Tibial nerve (tissue), 4 donors: ENCODE results near the gene FBXL16. TPM values are rescaled to one million over a fixed set of nuclear protein-coding genes. Genes with fewer than 3 reads are reported as not detected.

Source experiments
- DNase-seq, 2 donors: peaks; one replicate each; pipeline ENCODE4 v3.0.0-alpha.2; 2019; ENCODE audit warnings: low spot score in 2 of 2
- H3K27ac ChIP-seq, 4 donors: fragments of 200-600 bp; sonication (generic) in 3 of 4; one replicate each; pipeline ENCODE4 v1.5.1; 2017 to 2019; ENCODE audit warnings: mild to moderate bottlenecking in 1 of 4
- H3K27me3 ChIP-seq, 2 donors: fragments of 200-600 bp; sonication (generic) in 1 of 2; one replicate each; pipeline versions ENCODE4 v1.5.1 to v1.6.0; 2017 to 2019
- H3K36me3 ChIP-seq, 3 donors: fragments of 200-600 bp; sonication (generic); one replicate each; pipeline ENCODE4 v1.5.1; 2018 to 2019
- H3K4me1 ChIP-seq, 4 donors: fragments of 200-600 bp; sonication (generic) in 3 of 4; one replicate each; pipeline ENCODE4 v1.5.1; 2017 to 2019
- H3K4me3 ChIP-seq, 4 donors: fragments of 200-600 bp; sonication (generic) in 3 of 4; one replicate each; pipeline ENCODE4 v1.5.1; 2017 to 2019; ENCODE audit warnings: mild to moderate bottlenecking in 1 of 4, moderate library complexity in 1 of 4
- H3K9me3 ChIP-seq, 4 donors: fragments of 200-600 bp; sonication (generic) in 3 of 4; one replicate each; pipeline ENCODE4 v1.5.1; 2017 to 2019
- EP300 ChIP-seq, 2 donors: sonication (generic); formaldehyde crosslinking; IDR thresholded peaks; one replicate each; pipeline ENCODE4 v1.6.1; 2017; ENCODE audit warnings: antibody characterized with exemption in 2 of 2, mild to moderate bottlenecking in 1 of 2
- POLR2A ChIP-seq, 2 donors: fragments of 450-650 bp; IDR thresholded peaks; one replicate each; pipeline ENCODE4 v1.6.1; 2017; ENCODE audit warnings: antibody characterized with exemption in 2 of 2, mild to moderate bottlenecking in 2 of 2, moderate library complexity in 2 of 2
- WGBS, 2 donors: methylation state at CpG; one replicate each; pipeline ENCODE4 v1.1.5; 2018; 5-methylcytosine and 5-hydroxymethylcytosine counted together
- total RNA-seq, 4 donors: library from RNA; depleted of rRNA; stranded (reverse); fragments of >200 nt; gene quantifications; one replicate each; pipeline ENCODE4 v1.1.0, GENCODE V29; 2016
- TF ChIP-seq, protein P1 (sequence below), 5 experiments: fragments of 200-600 bp in 3 of 5; fragments of 450-650 bp in 2 of 5; sonication (generic) in 3 of 5; IDR thresholded peaks; one replicate each; pipeline ENCODE4 v1.5.1; 2016 to 2019; ENCODE audit warnings: antibody characterized with exemption in 5 of 5, mild to moderate bottlenecking in 3 of 5, moderate library complexity in 2 of 5

The FBXL16 gene
- total RNA-seq, 4 donors from 2014 or later = 1.5 to 5.7 (median 3.5) TPM

DNA sequence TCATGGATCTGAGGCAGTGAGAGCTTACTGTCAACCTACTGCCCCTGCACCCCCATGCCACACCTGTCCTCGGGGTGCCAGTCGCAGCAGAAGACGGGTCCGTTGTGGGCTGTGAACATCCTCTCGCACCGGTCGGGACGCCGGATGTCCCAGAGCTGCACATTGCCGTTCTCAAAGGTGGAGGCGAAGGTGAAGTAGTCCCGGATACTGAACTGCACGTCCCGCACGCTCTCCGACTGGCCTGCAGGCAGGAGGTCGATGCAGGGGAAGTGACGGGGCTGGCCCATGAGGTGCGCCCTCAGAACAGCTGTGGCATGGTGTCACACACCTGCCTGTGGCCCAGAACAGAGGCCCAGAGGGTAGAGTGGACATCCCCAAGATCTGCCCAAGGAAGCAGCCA is 18.1 kb downstream of the FBXL16 start:
- H3K4me3 ChIP-seq = no peak overlapping the region
- no peak for TF ChIP-seq POLR2A (IDR thresholded peaks at IDR 0.05)
- TF ChIP-seq, protein P1, sequence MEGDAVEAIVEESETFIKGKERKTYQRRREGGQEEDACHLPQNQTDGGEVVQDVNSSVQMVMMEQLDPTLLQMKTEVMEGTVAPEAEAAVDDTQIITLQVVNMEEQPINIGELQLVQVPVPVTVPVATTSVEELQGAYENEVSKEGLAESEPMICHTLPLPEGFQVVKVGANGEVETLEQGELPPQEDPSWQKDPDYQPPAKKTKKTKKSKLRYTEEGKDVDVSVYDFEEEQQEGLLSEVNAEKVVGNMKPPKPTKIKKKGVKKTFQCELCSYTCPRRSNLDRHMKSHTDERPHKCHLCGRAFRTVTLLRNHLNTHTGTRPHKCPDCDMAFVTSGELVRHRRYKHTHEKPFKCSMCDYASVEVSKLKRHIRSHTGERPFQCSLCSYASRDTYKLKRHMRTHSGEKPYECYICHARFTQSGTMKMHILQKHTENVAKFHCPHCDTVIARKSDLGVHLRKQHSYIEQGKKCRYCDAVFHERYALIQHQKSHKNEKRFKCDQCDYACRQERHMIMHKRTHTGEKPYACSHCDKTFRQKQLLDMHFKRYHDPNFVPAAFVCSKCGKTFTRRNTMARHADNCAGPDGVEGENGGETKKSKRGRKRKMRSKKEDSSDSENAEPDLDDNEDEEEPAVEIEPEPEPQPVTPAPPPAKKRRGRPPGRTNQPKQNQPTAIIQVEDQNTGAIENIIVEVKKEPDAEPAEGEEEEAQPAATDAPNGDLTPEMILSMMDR (IDR thresholded peaks at IDR 0.05) = no peak
- no peak for TF ChIP-seq EP300 (IDR thresholded peaks at IDR 0.05)
- 87 to 92% methylated on average over 9 to 19 of the region's 19 CpGs for WGBS, 2 donors
- H3K4me1 ChIP-seq = peaks cover 0 to 63% (median 33%) of the 10 kb centered on the region in 4 donors
- no peak overlapping the region for H3K27ac ChIP-seq
- H3K27me3 ChIP-seq = peaks cover 0 to 6% of the 10 kb centered on the region in 2 donors
- H3K36me3 ChIP-seq = peaks cover 0 to 39% (median 6%) of the 10 kb centered on the region in 3 donors
- DNase-seq = no peak
- no peaks in the 10 kb centered on the region for H3K9me3 ChIP-seq

DNA sequence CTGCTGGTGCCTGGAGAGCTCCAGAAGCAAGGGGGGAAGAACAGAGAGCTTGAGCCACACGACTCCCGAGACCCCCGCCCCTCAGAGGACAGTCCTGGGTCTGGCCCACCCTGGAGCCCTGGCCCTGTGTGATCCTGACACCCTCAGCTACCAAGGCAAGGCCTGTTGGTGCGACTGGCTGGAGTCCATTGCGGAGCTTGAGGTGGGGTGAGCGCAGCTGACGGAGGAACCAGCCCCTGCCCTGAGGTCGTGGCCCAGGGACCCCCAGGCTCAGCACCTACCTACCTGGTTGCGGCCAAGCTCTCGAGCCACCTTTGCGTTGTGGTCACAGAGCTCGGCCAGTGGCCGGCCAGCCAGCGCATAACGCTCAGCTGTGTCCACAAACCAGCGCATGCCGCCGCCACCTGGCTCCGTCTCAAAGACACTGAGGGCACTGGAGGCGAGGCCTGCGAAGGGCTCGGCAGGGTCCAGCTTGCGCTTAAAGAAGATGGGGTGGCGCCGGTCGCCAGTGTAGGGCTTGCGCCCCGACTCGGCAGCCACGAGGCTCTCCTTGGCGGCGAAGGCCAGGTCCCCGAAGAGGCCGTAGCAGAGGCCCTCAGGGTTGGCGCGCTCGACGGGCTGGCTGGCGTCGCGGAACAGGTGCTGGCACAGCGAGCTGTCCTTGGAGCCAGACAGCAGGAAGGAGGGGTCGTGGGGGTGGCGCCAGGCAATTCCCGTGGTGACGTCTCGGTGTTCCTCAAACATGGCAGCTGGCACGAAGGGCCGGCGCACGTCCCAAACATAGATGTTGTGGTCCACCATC is 18.9 kb downstream of the FBXL16 start:
- H3K27me3 ChIP-seq = no peaks in the 10 kb centered on the region
- H3K4me1 ChIP-seq = peaks cover 0 to 72% (median 39%) of the 10 kb centered on the region in 4 donors
- no peak overlapping the region for H3K27ac ChIP-seq
- no peak for DNase-seq
- H3K9me3 ChIP-seq = no peaks in the 10 kb centered on the region
- H3K4me3 ChIP-seq = no peak overlapping the region
- TF ChIP-seq EP300 (IDR thresholded peaks at IDR 0.05) = no peak
- no peak for TF ChIP-seq POLR2A (IDR thresholded peaks at IDR 0.05)
- TF ChIP-seq, protein P1 (IDR thresholded peaks at IDR 0.05) = no peak
- WGBS, 2 donors = 90 to 95% methylated on average over 45 of the region's 51 CpGs
- peaks cover 0 to 48% (median 14%) of the 10 kb centered on the region in 3 donors for H3K36me3 ChIP-seq

DNA sequence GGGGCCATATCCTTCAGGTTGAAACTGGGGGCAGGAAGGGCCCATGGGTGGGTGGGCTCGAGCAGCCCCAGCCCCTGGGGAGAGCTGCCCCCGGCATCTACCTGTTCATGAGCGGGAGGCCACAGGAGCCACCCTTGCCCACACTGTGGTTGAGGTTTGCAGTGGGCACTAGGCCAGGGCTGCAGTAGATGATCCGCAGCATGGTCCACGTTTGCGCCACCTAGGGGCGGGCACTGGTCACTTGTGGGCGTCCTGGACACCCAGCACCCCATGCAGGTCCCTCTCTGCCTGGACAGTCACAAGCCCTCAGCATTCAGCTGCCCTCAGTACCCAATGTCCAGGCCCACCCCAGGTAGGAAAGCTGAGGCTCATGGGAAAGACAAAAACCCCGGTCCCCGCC is 19.6 kb downstream of the FBXL16 start:
- Histone ChIP-seq H3K27ac (no peak overlapping the region), H3K27me3 (no peaks in the 10 kb centered on the region), H3K9me3 (no peaks in the 10 kb centered on the region), H3K4me3 (no peak overlapping the region), H3K36me3 (peaks cover 0 to 53% (median 15%) of the 10 kb centered on the region in 3 donors), H3K4me1 (peaks cover 0 to 79% (median 46%) of the 10 kb centered on the region in 4 donors)
- WGBS, 2 donors = 54 to 85% methylated on average over 5 to 8 of the region's 10 CpGs
- no peak for DNase-seq
- no peak for TF ChIP-seq POLR2A (IDR thresholded peaks at IDR 0.05)
- TF ChIP-seq, protein P1 (IDR thresholded peaks at IDR 0.05) = peak in 1 of 5 experiments; percentile 12
- no peak for TF ChIP-seq EP300 (IDR thresholded peaks at IDR 0.05)

DNA sequence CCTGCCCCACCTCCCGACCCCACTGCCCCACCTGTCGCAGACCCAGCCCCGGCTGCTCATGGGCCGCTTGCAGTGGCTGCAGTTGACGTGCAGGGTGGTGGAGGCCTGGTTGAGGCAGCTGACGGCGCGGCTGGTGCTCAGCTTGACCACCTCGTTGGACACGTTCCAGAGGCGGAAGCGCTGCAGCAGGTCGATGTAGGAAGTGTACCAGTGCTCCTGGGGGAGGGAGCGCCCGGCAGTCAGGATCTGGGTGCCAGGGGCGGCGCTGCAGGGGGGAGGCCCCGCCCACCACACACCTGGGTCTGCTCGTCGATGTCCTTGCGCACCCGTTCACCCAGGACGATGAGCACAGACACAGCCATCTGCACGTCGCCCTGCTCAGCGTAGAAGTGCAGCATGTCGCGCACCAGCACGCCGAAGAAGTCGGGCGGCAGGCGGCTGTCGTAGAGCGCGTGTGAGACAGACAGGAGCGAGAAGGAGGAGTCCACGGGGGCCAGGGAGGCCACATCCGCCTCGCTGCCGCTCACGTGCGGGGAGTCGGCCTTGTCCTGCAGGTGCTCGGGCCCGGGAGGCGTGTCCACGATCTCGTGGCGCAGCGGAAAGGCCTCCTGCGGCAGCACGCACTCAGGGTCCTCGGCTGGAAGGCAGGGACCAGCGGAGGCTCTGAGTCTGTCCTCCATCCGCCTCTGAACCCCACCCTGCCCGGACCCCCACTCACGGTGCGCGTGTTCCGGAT is 20.5 kb downstream of the FBXL16 start:
- peak overlapping the region; percentile 55 to 78 (median 61) for H3K4me3 ChIP-seq
- H3K27me3 ChIP-seq = no peaks in the 10 kb centered on the region
- H3K9me3 ChIP-seq = no peaks in the 10 kb centered on the region
- H3K4me1 ChIP-seq = peaks cover 0 to 76% (median 46%) of the 10 kb centered on the region in 4 donors
- no peak for TF ChIP-seq POLR2A (IDR thresholded peaks at IDR 0.05)
- no peak for DNase-seq
- peak overlapping the region in 3 of 4 donors; percentile 76 to 84 (median 84) for H3K27ac ChIP-seq
- peaks cover 0 to 53% (median 15%) of the 10 kb centered on the region in 3 donors for H3K36me3 ChIP-seq
- 90 to 93% methylated on average over 53 to 55 of the region's 61 CpGs for WGBS, 2 donors

DNA sequence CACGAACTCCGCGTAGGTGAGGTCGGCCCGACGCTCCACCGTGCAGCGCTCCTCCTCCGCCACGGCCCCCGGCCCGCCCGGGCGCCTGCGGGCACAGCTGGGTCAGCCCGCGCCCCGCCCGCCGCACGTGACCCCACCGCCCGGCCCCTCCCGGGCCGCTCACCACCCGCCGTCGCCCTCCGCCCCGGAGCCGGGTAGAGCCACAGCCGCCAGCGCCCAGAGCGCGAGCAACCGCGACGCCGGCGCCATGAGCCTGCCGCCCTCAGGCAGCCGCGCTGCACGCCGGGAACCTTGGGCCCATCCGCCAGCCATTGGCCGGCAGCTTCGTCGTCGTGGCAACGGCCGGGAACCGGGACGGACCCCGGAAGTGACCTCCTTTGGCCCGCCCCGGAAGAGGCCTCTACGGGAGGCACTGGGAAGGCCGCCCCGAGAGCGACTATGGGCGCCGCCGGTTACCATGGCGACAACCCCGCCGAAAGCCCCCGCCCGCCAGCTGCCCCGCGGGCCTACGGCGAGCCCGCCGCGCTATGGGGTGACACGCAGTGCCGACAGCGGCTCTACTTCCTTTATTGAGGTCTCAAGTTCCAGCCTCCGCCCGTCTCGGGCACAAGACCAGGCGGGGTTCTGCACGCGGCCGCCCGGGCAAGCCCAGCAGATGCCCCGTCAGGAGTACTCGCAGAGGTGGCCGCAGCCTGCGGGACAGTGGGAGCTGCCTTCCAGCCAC is 21.4 kb downstream of the FBXL16 start, which contains the start of gene JMJD8:
TSS of gene JMJD8 (minus strand) at position 264 of the 724 bp plus-strand sequence. CDS start at position 249, 15 bp downstream.
- Histone ChIP-seq H3K4me1 (peaks cover 0 to 74% (median 42%) of the 10 kb centered on the region in 4 donors), H3K27ac (peak within 1 kb of the TSS; percentile 49 to 84 (median 80)), H3K36me3 (peaks cover 0 to 53% (median 15%) of the 10 kb centered on the region in 3 donors), H3K9me3 (no peaks in the 10 kb centered on the region), H3K4me3 (peak within 1 kb of the TSS; percentile 56 to 84 (median 72)), H3K27me3 (no peaks in the 10 kb centered on the region)
- 4 to 30% methylated on average over 6 to 73 of the region's 91 CpGs for WGBS, 2 donors
- peak in 1 of 2 donors; percentile 39 for TF ChIP-seq POLR2A (IDR thresholded peaks at IDR 0.05)
- TF ChIP-seq EP300 (IDR thresholded peaks at IDR 0.05) = peak; percentile 85
- TF ChIP-seq, protein P1 (IDR thresholded peaks at IDR 0.05) = peak in 1 of 5 experiments; percentile 11
- DNase-seq = peak; percentile 93 to 95
